Sigmoid colon (tissue), 7 donors: ENCODE results near the gene HBG1. TPM values are rescaled to one million over a fixed set of nuclear protein-coding genes. Genes with fewer than 3 reads are reported as not detected.
"Not testable (repeated sequence)": the region's sequence is repeated elsewhere in the genome, so short reads cannot be mapped to it uniquely, and the experiment has no call there.

Experiments used
- DNase-seq: peaks from one replicate; pipeline ENCODE4 v3.0.0-alpha.2; 2019
- H3K27ac ChIP-seq, 4 donors: fragments of 200-600 bp; sonication (generic); one replicate each; pipeline ENCODE4 v1.5.1; 2016 to 2019; ENCODE audit warnings: mild to moderate bottlenecking in 1 of 4
- H3K27me3 ChIP-seq, 3 donors: fragments of 200-600 bp; sonication (generic); one replicate each; pipeline ENCODE4 v1.5.1; 2019; ENCODE audit warnings: mild to moderate bottlenecking in 1 of 3
- H3K36me3 ChIP-seq, 4 donors: fragments of 200-600 bp; sonication (generic); one replicate each; pipeline ENCODE4 v1.5.1; 2016 to 2019
- H3K4me1 ChIP-seq, 4 donors: fragments of 200-600 bp; sonication (generic); one replicate each; pipeline ENCODE4 v1.5.1; 2017 to 2019
- H3K4me3 ChIP-seq, 4 donors: fragments of 200-600 bp; sonication (generic); one replicate each; pipeline ENCODE4 v1.5.1; 2017 to 2019; ENCODE audit warnings: mild to moderate bottlenecking in 2 of 4, moderate library complexity in 1 of 4
- H3K9me3 ChIP-seq, 4 donors: fragments of 200-600 bp in 3 of 4; sonication (generic) in 3 of 4; one replicate each; pipeline versions ENCODE4 v1.5.1 to v1.6.1; 2013 to 2019
- CTCF ChIP-seq, 4 experiments: fragments of 450-650 bp in 3 of 4; fragments of 200-600 bp in 1 of 4; IDR thresholded peaks; one replicate each; pipeline ENCODE4 v1.5.1; 2016 to 2019; ENCODE audit warnings: antibody characterized with exemption in 4 of 4, mild to moderate bottlenecking in 3 of 4, moderate library complexity in 2 of 4
- EP300 ChIP-seq, 4 donors: sonication (generic); formaldehyde crosslinking; IDR thresholded peaks; one replicate each; pipeline ENCODE4 v1.6.1; 2017; ENCODE audit warnings: antibody characterized with exemption in 4 of 4
- POLR2A ChIP-seq, 2 donors: fragments of 450-650 bp; IDR thresholded peaks; one replicate each; pipeline ENCODE4 v1.6.1; 2016; ENCODE audit warnings: antibody characterized with exemption in 2 of 2, mild to moderate bottlenecking in 2 of 2, moderate library complexity in 2 of 2
- POLR2AphosphoS5 ChIP-seq, 4 donors: sonication (generic); formaldehyde crosslinking; IDR thresholded peaks; one replicate each; pipeline ENCODE4 v1.6.1; 2017; ENCODE audit warnings: antibody characterized with exemption in 4 of 4
- WGBS, 2 donors: extraction: QIAGEN DNeasy Blood & Tissue Kit; methylation state at CpG; one replicate each; pipeline ENCODE4 v1.1.7; 2013; 5-methylcytosine and 5-hydroxymethylcytosine counted together
- intact Hi-C: fragments of 100-400 bp; cut with DNase I; formaldehyde crosslinking; loops from one replicate; pipeline ENCODE4 v1.15.1; 2023
- polyA plus RNA-seq, 3 donors: library from polyadenylated mRNA; stranded (reverse); fragments of 200-250 nt; gene quantifications; one replicate each; pipeline ENCODE4 v1.2.3, GENCODE V29; 2013
- total RNA-seq, 4 donors: library from RNA; depleted of rRNA; stranded (reverse); fragments of >200 nt; gene quantifications; one replicate each; pipeline ENCODE4 v1.1.0, GENCODE V29; 2016
- donor health status: healthy with polysubstance abuse.
- donor health status: Bipolar disorder and iron deficiency.
- donor health status: healthy.

The HBG1 gene
- total and polyA plus RNA-seq, 7 donors: not detected

- no peak overlapping the region for H3K27ac ChIP-seq
- WGBS, 2 donors: 42 to 61% methylated on average over 2 of the region's 2 CpGs
- no peaks in the 10 kb centered on the region for H3K36me3 ChIP-seq
- H3K4me3 ChIP-seq: no peak overlapping the region
- DNase-seq: no peak
- intact Hi-C loops: no loop called here
- H3K4me1 ChIP-seq: no peaks in the 10 kb centered on the region
- no peaks in the 10 kb centered on the region for H3K27me3 ChIP-seq
- H3K9me3 ChIP-seq: no peaks in the 10 kb centered on the region
- no peak for TF ChIP-seq EP300 (IDR thresholded peaks at IDR 0.05)
- no peak for TF ChIP-seq POLR2A (IDR thresholded peaks at IDR 0.05)
- no peak for TF ChIP-seq CTCF (IDR thresholded peaks at IDR 0.05)
- TF ChIP-seq POLR2AphosphoS5 (IDR thresholded peaks at IDR 0.05): no peak
Measured at GRCh38 chr11:5265832-5266231, 16.2 kb upstream of the HBG1 start.

- H3K27me3 ChIP-seq: no peaks in the 10 kb centered on the region
- H3K27ac ChIP-seq: no peak overlapping the region
- no peak for DNase-seq
- intact Hi-C loops: no loop called here
- H3K9me3 ChIP-seq: no peaks in the 10 kb centered on the region
- no peaks in the 10 kb centered on the region for H3K4me1 ChIP-seq
- 70 to 79% methylated on average over 7 of the region's 7 CpGs for WGBS, 2 donors
- H3K4me3 ChIP-seq: no peak overlapping the region
- no peaks in the 10 kb centered on the region for H3K36me3 ChIP-seq
- TF ChIP-seq CTCF (IDR thresholded peaks at IDR 0.05) (no peak), EP300 (IDR thresholded peaks at IDR 0.05) (no peak), POLR2A (IDR thresholded peaks at IDR 0.05) (no peak), POLR2AphosphoS5 (IDR thresholded peaks at IDR 0.05) (no peak)
Measured at GRCh38 chr11:5258543-5259262, 9.0 kb upstream of the HBG1 start.

- intact Hi-C loops: no loop called here
- TF ChIP-seq EP300 (IDR thresholded peaks at IDR 0.05): no peak
- TF ChIP-seq POLR2A (IDR thresholded peaks at IDR 0.05): no peak
- TF ChIP-seq CTCF (IDR thresholded peaks at IDR 0.05): no peak
- no peak for TF ChIP-seq POLR2AphosphoS5 (IDR thresholded peaks at IDR 0.05)
- DNase-seq: no peak
- H3K36me3 ChIP-seq: no peaks in the 10 kb centered on the region
- 24 to 50% methylated on average over 2 of the region's 2 CpGs for WGBS, 2 donors
- H3K27ac ChIP-seq: no peak overlapping the region
- H3K9me3 ChIP-seq: no peaks in the 10 kb centered on the region
- no peaks in the 10 kb centered on the region for H3K4me1 ChIP-seq
- H3K4me3 ChIP-seq: no peak overlapping the region
- no peaks in the 10 kb centered on the region for H3K27me3 ChIP-seq
Measured at GRCh38 chr11:5257296-5257695, 7.6 kb upstream of the HBG1 start.

GRCh38 chr11:5254646-5255413 lies 5.2 kb upstream of the HBG1 start, which contains the start of gene HBG2:
Gene HBG2 (minus strand): TSS chr11:5254781. CDS start chr11:5254728, 53 bp downstream.
- DNase-seq, H3K27me3 ChIP-seq, H3K27ac ChIP-seq, H3K9me3 ChIP-seq, H3K4me3 ChIP-seq, H3K4me1 ChIP-seq, H3K36me3 ChIP-seq, intact Hi-C loops: not testable (repeated sequence)
- 72 to 78% methylated on average over 4 of the region's 9 CpGs for WGBS, 2 donors

- DNase-seq, H3K4me3 ChIP-seq, H3K36me3 ChIP-seq, H3K27ac ChIP-seq, H3K27me3 ChIP-seq, H3K4me1 ChIP-seq, intact Hi-C loops, H3K9me3 ChIP-seq: not testable (repeated sequence)
- WGBS, 2 donors: 69 to 82% methylated on average over 2 of the region's 2 CpGs
Measured at GRCh38 chr11:5254023-5254422, 4.4 kb upstream of the HBG1 start.

GRCh38 chr11:5253440-5253839 lies 3.8 kb upstream of the HBG1 start:
- H3K9me3 ChIP-seq, H3K36me3 ChIP-seq, H3K4me1 ChIP-seq, intact Hi-C loops, H3K4me3 ChIP-seq, DNase-seq, H3K27me3 ChIP-seq, H3K27ac ChIP-seq: not testable (repeated sequence)
- WGBS, 2 donors: 83% methylated on average over 5 of the region's 5 CpGs
